Kidney (tissue), 14 donors: Measurements from ENCODE around the gene MAML2. TPM values are rescaled to one million over a fixed set of nuclear protein-coding genes. Genes with fewer than 3 reads are reported as not detected.

ENCODE experiments used
- DNase-seq, 5 donors: peaks; one replicate each; pipeline ENCODE4 v3.0.0-alpha.2; 2013 to 2020
- FAIRE-seq: peaks from 2 replicates; lab custom pipeline; 2012; peaks lifted over from hg19 to GRCh38; lab: Jason Lieb, UNC
- H3K27ac ChIP-seq, 2 donors: one replicate each; pipeline ENCODE4 v1.7.0; 2013; ENCODE audit warnings: low read depth in 2 of 2, low read length in 2 of 2, inconsistent platforms in 1 of 2
- H3K27me3 ChIP-seq: one replicate; pipeline ENCODE4 v1.7.1; 2013; ENCODE audit warnings: low read length, inconsistent platforms; ENCODE audit not compliant: control insufficient read depth, insufficient read depth
- H3K36me3 ChIP-seq, 3 donors: one replicate each; pipeline versions ENCODE4 v1.7.0 to v1.7.1; 2013; ENCODE audit warnings: low read length in 3 of 3, control low read depth in 1 of 3, inconsistent platforms in 1 of 3; ENCODE audit not compliant: insufficient read depth in 3 of 3, control insufficient read depth in 2 of 3
- H3K4me1 ChIP-seq, 3 donors: one replicate each; pipeline versions ENCODE4 v1.7.0 to v1.7.1; 2013; ENCODE audit warnings: low read length in 3 of 3, inconsistent platforms in 1 of 3, low read depth in 1 of 3; ENCODE audit not compliant: control insufficient read depth in 2 of 3, insufficient read depth in 2 of 3
- H3K4me3 ChIP-seq, 3 donors: one replicate each; pipeline versions ENCODE4 v1.7.0 to v1.8.1; 2013; ENCODE audit warnings: low read length in 3 of 3, control low read depth in 1 of 3, inconsistent platforms in 1 of 3
- H3K9ac ChIP-seq, 3 donors: one replicate each; pipeline versions ENCODE4 v1.7.0 to v1.7.1; 2013; ENCODE audit warnings: low read length in 3 of 3, control low read depth in 1 of 3, inconsistent platforms in 1 of 3
- H3K9me3 ChIP-seq, 3 donors: one replicate each; pipeline versions ENCODE4 v1.7.0 to v1.7.1; 2013; ENCODE audit warnings: low read length in 3 of 3, control low read depth in 1 of 3, inconsistent platforms in 1 of 3; ENCODE audit not compliant: control insufficient read depth in 2 of 3, insufficient read depth in 1 of 3
- CTCF ChIP-seq: IDR thresholded peaks from 3 replicates; pipeline ENCODE4 v1.5.1; 2012; ENCODE audit warnings: mild to moderate bottlenecking, moderate library complexity, borderline replicate concordance; ENCODE audit not compliant: insufficient read depth; ENCODE audit errors: extremely low read depth
- intact Hi-C: fragments of 100-400 bp; cut with DNase I; formaldehyde crosslinking; loops from one replicate; pipeline ENCODE4 v1.11.1; 2022
- polyA plus RNA-seq: library from polyadenylated mRNA; stranded (reverse); fragments of 350-450 nt; fragmentation: Illumina TruSeq; extraction: RNeasy Lipid Tissue Mini Kit (QIAGEN cat#74804); gene quantifications from one replicate; pipeline ENCODE4 v1.2.3, GENCODE V29; 2014; ENCODE audit warnings: low read depth, low replicate concordance; ENCODE audit not compliant: insufficient read depth
- total RNA-seq: library from RNA; stranded (reverse); fragmentation: NEBNext Ultra II Directional; extraction: Animal tissue kit (Norgen Biotek cat#: 25700); gene quantifications from one replicate; pipeline ENCODE4 v1.2.1, GENCODE V29; 2021
- donor health status: control.
- donor health status: control.
- donor health status: control.
- donor health status: control.
- donor health status: control.
- donor health status: DM: yes; HTN: yes; CAD: no.
- donor health status: Normal renal cell carcinoma (clear cell type).

MAML2 gene
- total and polyA plus RNA-seq, 2 donors from 2014 or later, result 4.9 to 32.3 TPM

GRCh38 chr11:96254854-96255253 lies 88.1 kb downstream of the MAML2 start:
- Histone ChIP-seq H3K9ac (no peak overlapping the region), H3K36me3 (no peaks in the 10 kb centered on the region), H3K4me1 (peaks cover 15 to 41% (median 21%) of the 10 kb centered on the region in 3 donors), H3K9me3 (no peaks in the 10 kb centered on the region), H3K4me3 (no peak overlapping the region), H3K27me3 (no peaks in the 10 kb centered on the region), H3K27ac (no peak overlapping the region)
- DNase-seq (no peak), FAIRE-seq (no peak)
- intact Hi-C loops, result no loop called here
- no peak for TF ChIP-seq CTCF

- no peaks in the 10 kb centered on the region for H3K36me3 ChIP-seq
- no peak for TF ChIP-seq CTCF
- no peaks in the 10 kb centered on the region for H3K27me3 ChIP-seq
- H3K27ac ChIP-seq, result peak overlapping the region in 1 of 2 donors; percentile 73
- peaks cover 10 to 34% (median 17%) of the 10 kb centered on the region in 3 donors for H3K4me1 ChIP-seq
- FAIRE-seq (no peak), DNase-seq (peak in 3 of 5 donors; percentile 67 to 94 (median 81))
- no peaks in the 10 kb centered on the region for H3K9me3 ChIP-seq
- intact Hi-C loops, result no loop called here
- H3K9ac ChIP-seq, result peak overlapping the region in 1 of 3 donors; percentile 19
- H3K4me3 ChIP-seq, result peak overlapping the region; percentile 5 to 47 (median 18)
Observed at GRCh38 chr11:96254087-96254486, 88.9 kb downstream of the MAML2 start.

GRCh38 chr11:96246718-96247552 lies 96.1 kb downstream of the MAML2 start:
- peak overlapping the region in 1 of 3 donors; percentile 34 for H3K9ac ChIP-seq
- intact Hi-C loops, result no loop called here
- H3K36me3 ChIP-seq, result no peaks in the 10 kb centered on the region
- H3K4me1 ChIP-seq, result peaks cover 7 to 10% (median 9%) of the 10 kb centered on the region in 3 donors
- H3K9me3 ChIP-seq, result no peaks in the 10 kb centered on the region
- H3K27me3 ChIP-seq, result no peaks in the 10 kb centered on the region
- DNase-seq (no peak), FAIRE-seq (no peak)
- H3K27ac ChIP-seq, result peak overlapping the region in 1 of 2 donors; percentile 28
- no peak for TF ChIP-seq CTCF
- no peak overlapping the region for H3K4me3 ChIP-seq
